GM18508 (cell line): Measurements from ENCODE around the gene DCD.

Experiments
- ATAC-seq: cut with Tn5 transposase; IDR thresholded peaks from one replicate; pipeline ENCODE4 v1.9.1; 2021; ENCODE audit warnings: moderate number of reproducible peaks; ENCODE audit not compliant: insufficient read depth, unreplicated experiment

DCD gene

DNA sequence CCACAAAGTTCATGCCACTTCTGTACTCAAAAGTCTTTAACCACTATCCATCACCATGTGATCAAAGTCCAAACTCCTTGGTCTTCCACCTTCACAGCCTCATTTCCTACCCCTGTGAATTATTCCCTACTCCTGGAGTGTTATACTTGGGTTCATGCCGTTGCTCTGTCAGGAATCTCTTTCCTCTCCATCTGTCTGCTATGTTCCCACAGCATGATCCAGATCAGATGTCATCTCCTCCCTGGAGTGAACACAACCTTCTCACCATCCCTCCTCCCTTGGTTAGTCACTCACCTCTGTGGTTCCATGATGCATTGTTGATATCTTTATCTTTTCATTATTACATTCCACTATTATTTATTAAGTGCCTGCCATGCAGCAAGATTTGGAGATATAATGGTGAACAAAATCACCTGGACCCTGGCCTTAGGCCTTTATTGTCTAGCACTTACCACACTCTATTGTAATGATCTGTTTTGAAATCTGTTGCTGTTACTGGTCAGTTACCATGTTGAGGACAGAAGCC lies 35.9 kb downstream of the DCD start:
- ATAC-seq: no peak

DNA sequence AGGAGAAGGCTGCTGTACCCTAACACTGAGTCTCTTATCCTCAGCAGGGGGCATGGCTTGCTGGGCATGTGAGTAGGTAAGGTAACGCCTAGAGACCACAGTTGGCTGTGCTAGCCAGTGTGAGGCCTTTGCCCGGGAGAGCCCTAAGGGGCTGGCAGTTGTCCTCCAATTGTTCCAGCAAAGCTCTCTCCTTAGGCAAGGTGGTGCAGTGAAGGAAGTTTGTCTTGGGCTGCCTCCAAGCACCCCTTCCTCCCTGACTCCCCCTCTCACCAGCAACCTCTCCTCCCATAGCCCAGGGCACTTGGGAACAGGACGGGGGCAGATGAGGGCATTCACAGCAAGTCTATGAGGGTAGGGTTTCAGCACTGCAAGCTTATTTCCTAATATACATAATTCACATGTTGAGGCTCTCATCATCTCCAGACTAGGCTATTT lies 36.4 kb downstream of the DCD start:
- no peak for ATAC-seq

DNA sequence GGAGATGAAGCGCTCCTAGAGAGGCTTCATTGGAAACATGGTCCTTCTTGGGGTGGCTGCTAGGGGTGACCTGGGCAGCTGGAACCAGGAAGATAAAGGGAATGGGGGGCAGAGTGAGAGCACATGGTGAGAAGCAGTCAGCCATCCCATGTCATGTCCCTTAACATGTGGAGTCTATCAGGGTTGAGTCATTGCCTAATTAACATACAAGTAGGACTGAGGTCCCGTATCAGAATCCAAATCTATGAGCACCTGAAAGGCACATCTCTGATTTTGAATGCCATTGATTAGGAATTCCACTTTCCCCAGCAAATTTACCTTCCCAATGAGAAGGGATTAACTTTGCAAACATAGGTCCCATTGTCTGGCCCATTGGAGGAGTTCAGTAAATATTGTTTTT lies 39.4 kb downstream of the DCD start:
- ATAC-seq: no peak

DNA sequence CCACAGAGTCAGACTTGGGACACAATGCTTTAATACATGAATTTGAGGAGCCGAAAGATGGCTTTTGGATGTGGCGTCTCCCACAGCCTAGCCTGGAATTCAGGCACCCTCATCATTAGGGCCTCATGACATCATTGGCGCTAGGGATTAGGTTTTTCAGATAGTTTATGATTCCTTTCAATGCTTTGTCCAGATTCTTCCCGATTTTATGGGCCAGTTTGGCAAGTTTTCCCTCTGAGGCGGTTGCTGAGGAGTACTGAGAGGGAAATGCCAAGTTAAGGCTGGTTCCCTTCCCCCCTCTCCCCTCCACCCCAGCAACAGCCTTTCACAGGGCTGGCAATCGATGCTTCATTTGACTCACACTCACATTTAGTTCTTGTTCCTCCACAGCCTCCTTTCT lies 40.0 kb downstream of the DCD start:
- ATAC-seq: no peak

DNA sequence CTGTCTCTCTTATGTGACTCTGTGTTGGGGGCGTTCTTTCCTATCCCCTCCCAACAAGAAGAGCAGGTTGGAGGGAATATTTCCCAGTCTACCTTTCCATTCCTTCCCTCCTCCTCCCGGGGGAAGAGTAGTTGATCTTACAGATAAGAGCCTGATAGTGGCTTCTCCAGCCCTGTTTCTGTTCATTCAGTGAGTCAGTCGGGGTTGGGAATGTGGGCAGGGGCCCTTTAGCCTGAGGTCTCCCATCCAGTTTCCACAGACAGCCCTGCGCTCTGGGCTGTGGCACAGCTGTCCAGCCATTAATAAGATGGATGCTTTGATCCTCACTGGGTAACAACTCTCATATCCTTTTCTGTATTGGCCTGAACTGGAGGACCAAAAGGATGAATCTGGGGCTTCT lies 41.6 kb downstream of the DCD start:
- ATAC-seq: no peak

DNA sequence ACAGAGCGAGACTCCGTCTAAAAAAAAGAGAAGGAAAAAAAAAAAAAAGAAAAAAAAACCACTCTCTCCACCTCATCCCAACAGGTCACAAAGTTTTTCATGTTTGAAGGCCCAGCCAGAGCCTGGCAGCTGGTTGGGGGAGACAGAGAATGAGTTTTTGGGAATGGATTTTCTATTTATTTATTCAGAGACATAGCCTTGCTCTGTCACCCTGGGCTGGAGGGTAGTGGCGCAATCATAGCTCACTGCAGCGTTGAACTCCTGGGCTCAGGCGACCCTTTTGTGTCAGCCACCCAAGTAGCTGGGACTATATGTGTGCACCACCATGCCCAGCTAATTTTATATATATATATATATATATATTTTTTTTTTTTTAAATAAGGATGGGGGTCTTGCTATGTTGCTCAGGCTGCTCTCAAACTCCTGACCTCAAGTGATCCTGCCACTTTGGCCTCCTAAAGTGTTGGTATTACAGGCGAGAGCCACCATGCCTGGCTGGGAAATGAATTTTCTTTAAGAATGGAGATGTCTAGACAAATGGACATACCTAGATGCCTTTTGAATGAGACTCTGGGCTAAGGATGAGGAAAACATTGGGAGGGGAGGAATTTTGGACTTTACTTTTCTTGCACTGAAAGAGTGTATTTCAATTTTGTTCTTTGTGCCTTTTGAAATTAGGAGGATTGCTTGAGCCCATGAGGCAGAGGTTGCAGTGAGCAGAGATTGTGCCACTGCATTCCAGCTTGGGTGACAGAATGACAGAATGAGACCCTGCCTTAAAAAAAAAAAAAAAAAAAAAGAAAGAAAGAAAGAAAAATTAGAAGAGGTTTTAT lies 42.8 kb downstream of the DCD start:
- no peak for ATAC-seq

DNA sequence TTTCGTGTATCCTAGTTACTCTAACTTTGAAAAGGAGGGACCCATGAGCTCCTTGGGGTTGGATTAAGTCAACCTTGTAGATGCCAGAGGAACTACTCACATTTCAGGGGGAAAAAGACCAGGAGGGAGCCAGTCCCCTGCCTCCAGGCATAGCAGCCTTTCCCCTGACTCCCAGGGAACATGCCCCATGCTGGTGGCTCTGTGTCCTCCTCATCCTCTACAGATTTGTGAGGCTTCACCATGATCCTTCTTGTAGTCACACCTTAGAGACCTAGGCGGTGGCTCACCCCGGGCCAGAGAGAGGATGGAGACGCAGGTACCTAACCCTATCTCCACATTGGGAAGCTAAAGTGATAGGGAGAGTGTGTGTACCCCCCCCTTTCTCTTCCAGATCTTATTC lies 43.7 kb downstream of the DCD start:
- ATAC-seq: no peak

DNA sequence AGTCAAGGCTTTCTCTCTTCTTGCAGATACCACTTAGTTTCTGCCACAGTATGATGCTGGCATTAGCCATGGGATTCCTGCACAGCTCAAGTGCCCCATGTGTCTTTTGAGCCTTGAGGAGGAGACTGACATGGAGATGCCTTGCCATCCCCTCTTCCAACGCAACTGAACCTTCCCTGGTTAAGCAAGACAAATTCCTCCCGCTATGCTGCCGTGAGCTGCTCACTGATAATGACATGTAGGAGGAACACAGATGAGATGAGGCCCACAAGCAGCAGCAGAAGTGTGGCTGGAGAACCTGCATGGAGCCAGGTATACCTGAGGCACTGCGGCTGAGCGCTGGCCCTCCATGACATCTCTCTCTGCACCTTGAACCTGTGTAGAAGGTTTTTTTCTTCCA lies 44.3 kb downstream of the DCD start:
- ATAC-seq: no peak

DNA sequence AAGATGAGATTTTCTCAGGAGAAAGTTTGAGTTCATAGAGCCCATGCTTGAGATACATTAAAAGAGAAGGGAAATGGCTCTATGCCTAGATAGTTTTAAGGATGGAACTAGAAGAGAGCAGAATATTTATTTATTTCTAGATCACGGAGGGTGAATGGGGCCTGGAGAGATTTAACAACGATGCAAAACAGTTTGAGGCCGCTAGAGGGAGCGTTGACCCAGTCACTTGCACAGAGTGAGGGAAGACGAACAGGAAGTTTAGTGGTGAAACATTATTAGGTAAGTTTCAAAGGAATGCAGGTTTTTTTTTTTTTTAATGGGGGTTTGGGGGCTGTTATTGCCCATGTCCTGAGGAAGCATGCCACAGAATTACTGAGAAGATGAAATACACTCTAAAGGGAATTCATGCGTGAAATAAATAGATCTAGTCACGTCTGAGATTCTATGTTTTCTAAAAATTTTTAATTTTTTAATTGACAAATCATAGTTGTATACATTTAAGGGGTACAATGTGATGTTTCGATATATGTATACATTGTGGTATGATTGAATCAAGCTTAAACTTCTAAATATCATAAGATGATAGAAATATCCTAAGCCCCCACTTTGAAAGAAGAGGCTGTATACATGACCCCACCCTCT lies 44.9 kb downstream of the DCD start:
- ATAC-seq: peak; percentile 90

DNA sequence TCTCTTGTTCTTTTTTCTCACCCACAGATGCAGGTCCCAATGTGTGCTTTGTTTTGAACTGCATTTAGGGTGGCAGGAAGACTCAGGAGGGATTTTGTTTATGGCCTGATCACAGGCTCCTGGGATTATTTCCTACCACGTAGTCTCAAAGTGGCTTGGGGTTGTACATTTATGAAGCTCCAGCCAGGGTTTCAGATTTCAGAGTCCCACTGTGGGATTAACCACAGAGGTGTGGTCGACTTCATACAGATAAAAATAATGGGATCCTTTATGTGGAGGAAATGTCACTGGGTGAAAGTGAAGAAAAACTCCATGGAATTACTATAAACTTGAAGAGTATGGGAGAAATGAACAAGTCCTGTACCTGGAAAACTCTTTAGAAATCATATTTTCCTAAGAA lies 45.5 kb downstream of the DCD start:
- ATAC-seq: no peak

DNA sequence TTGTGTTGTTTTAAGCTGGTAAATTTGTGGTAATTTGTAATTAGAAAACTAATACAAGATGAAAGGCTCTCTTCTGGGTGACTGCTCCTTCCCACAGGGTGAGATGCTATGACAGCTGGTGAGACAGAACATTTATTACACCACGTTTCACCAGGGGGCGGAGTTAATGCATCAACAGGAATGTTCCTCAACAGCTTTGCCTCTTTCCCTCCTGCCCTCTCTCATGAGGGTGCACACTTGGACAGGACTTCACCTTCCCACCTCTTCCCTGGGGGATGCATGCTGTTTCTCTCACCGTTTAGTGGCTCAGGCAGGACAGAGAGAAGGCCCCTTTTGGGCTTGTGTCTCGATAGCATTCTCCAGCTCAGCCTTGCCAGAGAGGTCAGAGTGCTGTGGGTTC lies 46.3 kb downstream of the DCD start:
- ATAC-seq: no peak

DNA sequence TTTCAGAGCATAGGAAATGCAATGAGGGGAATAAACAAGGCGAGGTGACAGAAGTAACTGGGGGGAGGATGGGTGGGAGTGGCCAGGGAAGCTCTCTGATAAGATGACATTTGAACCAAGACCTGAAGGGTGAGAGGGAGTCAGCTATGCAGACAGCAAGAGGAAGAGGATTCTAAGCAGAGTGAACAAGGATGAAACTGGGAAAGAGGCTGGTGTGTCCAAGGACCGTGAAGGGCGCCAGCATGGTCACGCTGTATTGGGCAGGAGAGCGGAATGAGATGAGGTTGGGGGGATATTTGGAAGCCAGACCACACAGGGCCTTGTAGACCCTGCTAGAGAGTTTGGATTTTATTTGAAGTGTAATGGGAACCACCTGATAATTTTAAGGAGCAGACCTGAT lies 49.2 kb downstream of the DCD start:
- ATAC-seq: no peak

DNA sequence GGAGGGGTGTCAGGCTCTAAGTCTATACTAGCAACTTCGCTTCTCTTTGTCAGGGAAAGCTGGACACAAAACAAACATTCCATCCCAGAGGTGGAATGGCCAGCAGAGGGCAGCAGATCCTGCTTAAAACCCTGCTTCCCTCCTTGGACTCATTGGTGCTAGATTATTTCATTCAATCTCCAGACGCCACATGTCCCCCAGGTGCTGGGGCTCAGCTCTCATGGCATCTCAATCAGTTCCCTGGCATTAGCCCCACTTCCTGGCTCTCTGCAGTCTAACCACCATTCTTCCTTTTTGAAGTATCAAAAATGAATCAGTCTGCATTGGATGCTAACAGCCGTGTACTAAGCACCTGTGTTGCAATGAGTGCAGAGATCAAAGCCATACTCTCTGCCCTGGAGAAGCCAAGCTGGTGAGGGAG lies 51.6 kb downstream of the DCD start:
- no peak for ATAC-seq

DNA sequence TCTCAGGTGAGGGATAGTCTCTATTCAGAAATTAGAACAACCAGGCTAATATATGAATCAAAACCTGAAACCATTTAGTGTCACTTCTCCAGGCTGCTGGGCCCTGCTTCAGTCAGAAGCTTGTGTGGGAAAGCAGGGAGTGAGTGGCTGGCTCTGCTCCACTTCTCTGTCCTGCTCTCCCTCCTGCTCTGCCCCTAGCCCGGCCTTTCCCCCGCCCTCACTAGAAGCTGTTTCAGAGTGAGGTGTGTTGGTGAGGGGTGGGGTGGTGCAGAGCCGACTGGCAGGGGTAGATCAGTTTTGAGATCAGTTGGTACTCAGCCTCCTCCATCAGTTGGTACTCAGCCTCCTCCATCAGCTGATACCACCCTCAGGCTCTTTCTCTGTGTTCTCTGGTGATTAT lies 52.7 kb downstream of the DCD start:
- no peak for ATAC-seq
